ENCODE measurements around the gene CMTM5. TPM values are rescaled to one million over a fixed set of nuclear protein-coding genes. Genes with fewer than 3 reads are reported as not detected.

Gene CMTM5
- total and polyA plus RNA-seq, 7 experiments from 2014 or later, result not detected

DNA sequence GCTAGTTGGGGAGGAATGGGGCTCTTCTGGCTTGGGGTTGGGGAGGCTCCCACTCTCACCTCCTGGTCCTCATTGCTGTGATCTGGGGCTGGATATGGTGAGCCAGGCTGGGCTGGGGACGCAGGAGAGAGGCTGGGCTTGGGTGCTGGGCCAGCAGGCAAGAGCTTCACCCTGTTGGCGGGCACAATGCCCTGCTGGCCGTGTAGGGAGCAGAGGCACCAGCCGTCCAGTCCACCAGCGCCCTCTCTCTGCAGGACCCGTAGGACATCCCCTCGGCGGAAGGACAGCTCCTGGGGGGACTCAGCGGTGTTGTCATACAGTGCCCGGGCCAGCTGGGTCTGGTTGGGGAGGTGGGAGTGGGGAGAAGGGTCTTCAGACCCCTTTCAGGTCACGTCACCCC, 16.4 kb upstream of the CMTM5 start:
- no peaks in the 10 kb centered on the region for H3K4me1 ChIP-seq (ENCODE audit: control insufficient read depth in 2 of 2, insufficient read depth in 2 of 2, low read length in 2 of 2)
- ATAC-seq (no peak), DNase-seq (no peak)
- ChIA-PET CTCF (interaction anchor here (1.4 kb wide), 1 partner anchor 93 kb away, joined by 3 read pairs; no protein-coding TSS in a partner anchor), POLR2A (no interaction called here)
- no peak overlapping the region for H3K4me3 Mint-ChIP-seq
- intact Hi-C loops (cut with micrococcal nuclease), result no loop called here
- no peaks in the 10 kb centered on the region for H3K9me3 Mint-ChIP-seq
- H3K27me3 ChIP-seq (ENCODE audit: control insufficient read depth in 2 of 2, insufficient read depth in 2 of 2, low read length in 2 of 2), result no peaks in the 10 kb centered on the region
- no peaks in the 10 kb centered on the region for H3K9me3 ChIP-seq (ENCODE audit: control insufficient read depth in 2 of 3, low read length in 3 of 3)
- H3K4me3 ChIP-seq (ENCODE audit: low read length), result no peak overlapping the region
- H3K27me3 Mint-ChIP-seq, result peaks cover 9 to 21% (median 19%) of the 10 kb centered on the region in 5 donors
- no peak overlapping the region for H3K27ac ChIP-seq (ENCODE audit: low read depth, low read length)
- H3K36me3 ChIP-seq (ENCODE audit: control insufficient read depth in 2 of 3, insufficient read depth in 3 of 3, low read length in 3 of 3), result no peaks in the 10 kb centered on the region
- no peaks in the 10 kb centered on the region for H3K36me3 Mint-ChIP-seq
- no peak overlapping the region for H3K27ac Mint-ChIP-seq
- H3K4me1 Mint-ChIP-seq, result peaks cover 0 to 5% (median 3%) of the 10 kb centered on the region in 7 donors

- H3K9me3 Mint-ChIP-seq, result no peaks in the 10 kb centered on the region
- no peak overlapping the region for H3K27ac Mint-ChIP-seq
- no peak overlapping the region for H3K4me3 Mint-ChIP-seq
- peaks cover 9 to 18% (median 17%) of the 10 kb centered on the region in 5 donors for H3K27me3 Mint-ChIP-seq
- ChIA-PET POLR2A (no interaction called here), CTCF (interaction anchor here (1.4 kb wide), 1 partner anchor 93 kb away, joined by 3 read pairs; no protein-coding TSS in a partner anchor)
- ATAC-seq (no peak), DNase-seq (no peak)
- no peaks in the 10 kb centered on the region for H3K4me1 ChIP-seq (ENCODE audit: control insufficient read depth in 2 of 2, insufficient read depth in 2 of 2, low read length in 2 of 2)
- no peaks in the 10 kb centered on the region for H3K27me3 ChIP-seq (ENCODE audit: control insufficient read depth in 2 of 2, insufficient read depth in 2 of 2, low read length in 2 of 2)
- no peaks in the 10 kb centered on the region for H3K9me3 ChIP-seq (ENCODE audit: control insufficient read depth in 2 of 3, low read length in 3 of 3)
- H3K4me3 ChIP-seq (ENCODE audit: low read length), result no peak overlapping the region
- no peak overlapping the region for H3K27ac ChIP-seq (ENCODE audit: low read depth, low read length)
- H3K36me3 ChIP-seq (ENCODE audit: control insufficient read depth in 2 of 3, insufficient read depth in 3 of 3, low read length in 3 of 3), result no peaks in the 10 kb centered on the region
- peaks cover 0 to 5% (median 3%) of the 10 kb centered on the region in 7 donors for H3K4me1 Mint-ChIP-seq
- intact Hi-C loops (cut with micrococcal nuclease), result no loop called here
- H3K36me3 Mint-ChIP-seq, result no peaks in the 10 kb centered on the region
Measured at GRCh38 chr14:23361320-23361719, 15.5 kb upstream of the CMTM5 start.

DNA sequence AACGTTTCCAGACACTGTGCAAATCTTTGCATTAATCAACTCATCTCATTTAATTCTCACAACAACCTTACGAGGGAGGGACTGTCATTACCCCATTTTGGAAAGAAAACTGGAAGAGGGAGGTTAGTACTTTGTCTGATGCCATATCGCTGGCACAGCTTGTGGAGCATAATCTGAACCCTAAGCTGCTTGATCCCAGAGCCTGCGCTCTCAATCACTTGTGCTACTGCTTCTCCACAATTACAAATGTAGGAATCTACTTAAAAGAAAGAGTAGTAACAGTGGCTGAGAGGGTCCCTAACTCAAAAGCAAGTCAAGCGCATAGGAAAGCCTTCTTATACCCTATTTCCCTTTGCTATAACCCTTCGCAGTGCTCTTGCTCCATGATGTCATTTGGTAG, 15.1 kb upstream of the CMTM5 start:
- DNase-seq (no peak), ATAC-seq (no peak)
- Histone ChIP-seq H3K4me3 (ENCODE audit: low read length) (no peak overlapping the region), H3K27ac (ENCODE audit: low read depth, low read length) (no peak overlapping the region), H3K27me3 (ENCODE audit: control insufficient read depth in 2 of 2, insufficient read depth in 2 of 2, low read length in 2 of 2) (no peaks in the 10 kb centered on the region), H3K4me1 (ENCODE audit: control insufficient read depth in 2 of 2, insufficient read depth in 2 of 2, low read length in 2 of 2) (no peaks in the 10 kb centered on the region), H3K9me3 (ENCODE audit: control insufficient read depth in 2 of 3, low read length in 3 of 3) (no peaks in the 10 kb centered on the region), H3K36me3 (ENCODE audit: control insufficient read depth in 2 of 3, insufficient read depth in 3 of 3, low read length in 3 of 3) (no peaks in the 10 kb centered on the region)
- intact Hi-C loops (cut with micrococcal nuclease), result no loop called here
- Mint-ChIP-seq H3K27ac (no peak overlapping the region), H3K27me3 (peaks cover 13 to 21% (median 18%) of the 10 kb centered on the region in 5 donors), H3K4me1 (peaks cover 0 to 5% (median 3%) of the 10 kb centered on the region in 7 donors), H3K4me3 (no peak overlapping the region), H3K9me3 (no peaks in the 10 kb centered on the region), H3K36me3 (no peaks in the 10 kb centered on the region)
- CTCF ChIA-PET, result no interaction called here
- POLR2A ChIA-PET, result no interaction called here

DNA sequence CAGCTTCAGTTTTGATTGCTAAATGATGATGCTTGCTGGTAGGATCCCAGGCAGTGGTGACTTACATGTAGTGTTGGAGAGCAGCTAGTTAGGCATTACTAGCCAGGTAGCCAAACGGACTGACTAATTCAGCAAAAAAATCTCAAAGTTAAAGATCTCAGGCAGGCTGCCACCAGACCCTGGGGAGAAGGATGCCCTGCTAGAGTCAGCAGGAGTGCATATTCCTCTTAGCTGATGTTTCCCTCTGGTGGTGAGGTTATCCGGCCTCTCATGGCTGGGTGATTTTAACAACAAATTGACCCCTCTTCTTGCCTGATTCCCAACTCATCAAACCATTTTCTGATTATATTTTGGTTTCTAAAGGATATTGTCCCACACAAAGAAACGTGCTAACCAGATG, 14.6 kb upstream of the CMTM5 start:
- ChIA-PET CTCF (no interaction called here), POLR2A (no interaction called here)
- Histone ChIP-seq H3K9me3 (ENCODE audit: control insufficient read depth in 2 of 3, low read length in 3 of 3) (no peaks in the 10 kb centered on the region), H3K4me3 (ENCODE audit: low read length) (no peak overlapping the region), H3K27me3 (ENCODE audit: control insufficient read depth in 2 of 2, insufficient read depth in 2 of 2, low read length in 2 of 2) (no peaks in the 10 kb centered on the region), H3K4me1 (ENCODE audit: control insufficient read depth in 2 of 2, insufficient read depth in 2 of 2, low read length in 2 of 2) (no peaks in the 10 kb centered on the region), H3K36me3 (ENCODE audit: control insufficient read depth in 2 of 3, insufficient read depth in 3 of 3, low read length in 3 of 3) (no peaks in the 10 kb centered on the region), H3K27ac (ENCODE audit: low read depth, low read length) (no peak overlapping the region)
- ATAC-seq, result no peak
- no peaks in the 10 kb centered on the region for H3K36me3 Mint-ChIP-seq
- intact Hi-C loops (cut with micrococcal nuclease), result no loop called here
- peaks cover 18 to 25% (median 22%) of the 10 kb centered on the region in 5 donors for H3K27me3 Mint-ChIP-seq
- no peak for DNase-seq
- no peaks in the 10 kb centered on the region for H3K9me3 Mint-ChIP-seq
- no peak overlapping the region for H3K4me3 Mint-ChIP-seq
- H3K4me1 Mint-ChIP-seq, result peaks cover 0 to 5% (median 3%) of the 10 kb centered on the region in 7 donors
- H3K27ac Mint-ChIP-seq, result no peak overlapping the region

DNA sequence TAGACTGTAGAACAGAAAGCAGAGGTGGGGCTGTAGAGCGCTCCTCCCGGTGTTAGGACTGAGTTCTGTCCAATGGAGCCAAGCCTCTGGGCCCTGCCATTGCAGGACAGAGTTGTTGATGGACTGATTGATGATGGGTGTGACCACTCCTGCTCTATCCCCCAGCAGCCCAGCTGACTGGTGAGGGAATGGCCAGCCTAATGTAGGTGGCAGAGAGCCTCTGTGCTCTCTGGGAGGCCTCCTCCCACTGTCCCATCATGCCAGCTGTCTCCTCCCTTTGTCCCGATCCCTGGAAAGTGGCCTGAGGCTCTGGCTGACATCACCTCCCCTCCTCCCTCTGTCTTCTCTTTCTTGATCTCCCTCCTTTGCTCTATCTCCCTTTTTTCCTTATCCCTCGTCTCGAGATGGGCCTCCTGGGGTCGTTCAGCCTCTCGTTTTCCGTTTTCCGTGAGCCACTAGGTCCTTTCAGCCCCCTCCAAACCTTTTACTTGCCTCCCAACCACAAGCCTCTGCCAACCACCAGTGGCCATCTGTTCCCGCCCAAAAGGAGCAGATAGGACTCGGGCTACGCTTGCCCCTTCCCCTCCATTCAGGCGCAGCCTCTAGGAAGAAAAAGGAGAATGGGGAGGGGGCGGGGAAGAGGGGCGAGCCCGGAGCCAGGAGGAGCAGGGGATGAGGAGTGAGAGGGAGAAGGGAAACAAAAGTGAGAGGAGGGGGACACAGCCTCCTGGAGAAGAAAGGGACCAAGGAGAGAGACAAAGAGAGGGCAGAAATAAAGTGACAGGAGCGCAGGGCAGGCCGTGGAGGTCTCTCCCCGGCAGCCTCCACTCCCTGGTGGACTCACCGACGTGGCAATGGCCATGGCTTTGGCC, 12.4 kb upstream of the CMTM5 start:
- Histone ChIP-seq H3K36me3 (ENCODE audit: control insufficient read depth in 2 of 3, insufficient read depth in 3 of 3, low read length in 3 of 3) (no peaks in the 10 kb centered on the region), H3K27me3 (ENCODE audit: control insufficient read depth in 2 of 2, insufficient read depth in 2 of 2, low read length in 2 of 2) (no peaks in the 10 kb centered on the region), H3K27ac (ENCODE audit: low read depth, low read length) (no peak overlapping the region), H3K4me3 (ENCODE audit: low read length) (no peak overlapping the region), H3K4me1 (ENCODE audit: control insufficient read depth in 2 of 2, insufficient read depth in 2 of 2, low read length in 2 of 2) (no peaks in the 10 kb centered on the region), H3K9me3 (ENCODE audit: control insufficient read depth in 2 of 3, low read length in 3 of 3) (no peaks in the 10 kb centered on the region)
- ATAC-seq (no peak), DNase-seq (no peak)
- Mint-ChIP-seq H3K4me3 (peak overlapping the region in 4 of 10 donors; percentile 12 to 71 (median 48)), H3K36me3 (no peaks in the 10 kb centered on the region), H3K9me3 (peaks cover 0 to 3% (median 0%) of the 10 kb centered on the region in 11 donors), H3K27me3 (peaks cover 27 to 40% (median 33%) of the 10 kb centered on the region in 5 donors), H3K27ac (peak overlapping the region in 1 of 9 donors; percentile 59), H3K4me1 (peaks cover 0 to 5% (median 3%) of the 10 kb centered on the region in 7 donors)
- POLR2A ChIA-PET, result no interaction called here
- CTCF ChIA-PET, result no interaction called here
- intact Hi-C loops (cut with micrococcal nuclease), result no loop called here

- Mint-ChIP-seq H3K27me3 (peaks cover 27 to 40% (median 33%) of the 10 kb centered on the region in 5 donors), H3K4me3 (peak within 1 kb of the TSS in 5 of 10 donors; percentile 12 to 71 (median 35)), H3K36me3 (no peaks in the 10 kb centered on the region), H3K9me3 (peaks cover 0 to 3% (median 0%) of the 10 kb centered on the region in 11 donors), H3K27ac (peak within 1 kb of the TSS in 1 of 9 donors; percentile 59), H3K4me1 (peaks cover 0 to 5% (median 3%) of the 10 kb centered on the region in 7 donors)
- no peak within 1 kb of the TSS for H3K27ac ChIP-seq (ENCODE audit: low read depth, low read length)
- CTCF ChIA-PET, result no interaction called here
- intact Hi-C loops (cut with micrococcal nuclease), result no loop called here
- H3K4me1 ChIP-seq (ENCODE audit: control insufficient read depth in 2 of 2, insufficient read depth in 2 of 2, low read length in 2 of 2), result no peaks in the 10 kb centered on the region
- ATAC-seq (no peak), DNase-seq (no peak)
- no peaks in the 10 kb centered on the region for H3K36me3 ChIP-seq (ENCODE audit: control insufficient read depth in 2 of 3, insufficient read depth in 3 of 3, low read length in 3 of 3)
- no peaks in the 10 kb centered on the region for H3K27me3 ChIP-seq (ENCODE audit: control insufficient read depth in 2 of 2, insufficient read depth in 2 of 2, low read length in 2 of 2)
- no peak within 1 kb of the TSS for H3K4me3 ChIP-seq (ENCODE audit: low read length)
- POLR2A ChIA-PET, result no interaction called here
- no peaks in the 10 kb centered on the region for H3K9me3 ChIP-seq (ENCODE audit: control insufficient read depth in 2 of 3, low read length in 3 of 3)
Measured at GRCh38 chr14:23365036-23365731, 11.7 kb upstream of the CMTM5 start, which contains the start of gene EFS. EFS (minus strand) TSS chr14:23365172; CDS start chr14:23365025, 147 bp downstream.
